ENCODE measurements around the gene ANKRD23.
A peak's percentile ranks its signal among the peaks of the same experiment; 100 is the strongest.

ANKRD23 gene

GRCh38 chr2:96839293-96839874 lies 4.4 kb downstream of the ANKRD23 start:
- CTCF ChIA-PET = interaction anchor here (0.6 to 1.5 kb wide), 2 partner anchors 44 to 289 kb away, joined by 3 read pairs; no protein-coding TSS in a partner anchor
- no peak for DNase-seq (ENCODE audit: low spot score)
- POLR2A ChIA-PET (ENCODE audit: low non-redundant PET) = no interaction called here
- TF ChIP-seq CTCF (conservative IDR thresholded peaks at IDR 0.05; ENCODE audit: low read depth) = no peak
- H3K27ac ChIP-seq = peak overlapping the region; percentile 21; the same call in 1 of the 2 replicates

GRCh38 chr2:96838345-96839292 lies 5.2 kb downstream of the ANKRD23 start:
- TF ChIP-seq CTCF (conservative IDR thresholded peaks at IDR 0.05; ENCODE audit: low read depth) = no peak
- CTCF ChIA-PET = interaction anchor here (0.6 kb wide), 2 partner anchors 24 to 44 kb away, joined by 3 read pairs; no protein-coding TSS in a partner anchor
- peak overlapping the region; percentile 21; the same call in 1 of the 2 replicates for H3K27ac ChIP-seq
- no peak for DNase-seq (ENCODE audit: low spot score)
- POLR2A ChIA-PET (ENCODE audit: low non-redundant PET) = interaction anchor here (0.6 kb wide), 1 partner anchor 19 kb away, joined by 3 read pairs; the partner anchor contains the start of gene ANKRD39

GRCh38 chr2:96837575-96837974 lies 6.2 kb downstream of the ANKRD23 start:
- ChIA-PET CTCF (interaction anchor here (0.5 to 0.6 kb wide), 2 partner anchors 11 to 23 kb away, joined by 3 read pairs; no protein-coding TSS in a partner anchor), POLR2A (ENCODE audit: low non-redundant PET) (no interaction called here)
- H3K27ac ChIP-seq = no peak overlapping the region
- DNase-seq (ENCODE audit: low spot score) = no peak
- TF ChIP-seq CTCF (conservative IDR thresholded peaks at IDR 0.05; ENCODE audit: low read depth) = no peak

GRCh38 chr2:96835830-96836229 lies 8.0 kb downstream of the ANKRD23 start:
- H3K27ac ChIP-seq = no peak overlapping the region
- ChIA-PET CTCF (interaction anchor here (0.6 to 1.1 kb wide), 3 partner anchors 19 to 115 kb away, joined by 3 to 6 read pairs (median 3); partner anchors contain the start of gene CNNM3), POLR2A (ENCODE audit: low non-redundant PET) (no interaction called here)
- TF ChIP-seq CTCF (conservative IDR thresholded peaks at IDR 0.05; ENCODE audit: low read depth) = no peak
- no peak for DNase-seq (ENCODE audit: low spot score)

- no peak for TF ChIP-seq CTCF (conservative IDR thresholded peaks at IDR 0.05; ENCODE audit: low read depth)
- H3K27ac ChIP-seq = peak overlapping the region; percentile 70
- peak; percentile 83 for DNase-seq (ENCODE audit: low spot score)
- ChIA-PET CTCF (interaction anchor here (0.7 kb wide), 1 partner anchor 404 kb away, joined by 5 read pairs; no protein-coding TSS in a partner anchor), POLR2A (ENCODE audit: low non-redundant PET) (interaction anchor here (0.6 to 0.8 kb wide), 2 partner anchors 9 to 10 kb away, joined by 3 read pairs; no protein-coding TSS in a partner anchor)
Measured at GRCh38 chr2:96832754-96833507, 10.9 kb downstream of the ANKRD23 start.

- peak overlapping the region; percentile 70 for H3K27ac ChIP-seq
- ChIA-PET POLR2A (ENCODE audit: low non-redundant PET) (interaction anchor here (0.6 kb wide), 2 partner anchors 11 to 41 kb away, joined by 3 to 4 read pairs; no protein-coding TSS in a partner anchor), CTCF (no interaction called here)
- no peak for TF ChIP-seq CTCF (conservative IDR thresholded peaks at IDR 0.05; ENCODE audit: low read depth)
- DNase-seq (ENCODE audit: low spot score) = no peak
Measured at GRCh38 chr2:96832408-96832753, 11.4 kb downstream of the ANKRD23 start.
